GM19324 (cell line): ENCODE results near the gene ELOVL7.
"Not testable (repeated sequence)": the region's sequence is repeated elsewhere in the genome, so short reads cannot be mapped to it uniquely, and the experiment has no call there.

Source experiments
- ATAC-seq: cut with Tn5 transposase; IDR thresholded peaks from one replicate; pipeline ENCODE4 v1.9.1; 2021; ENCODE audit warnings: mild to moderate bottlenecking, moderate library complexity; ENCODE audit not compliant: unreplicated experiment, low FRiP score

Gene ELOVL7

DNA sequence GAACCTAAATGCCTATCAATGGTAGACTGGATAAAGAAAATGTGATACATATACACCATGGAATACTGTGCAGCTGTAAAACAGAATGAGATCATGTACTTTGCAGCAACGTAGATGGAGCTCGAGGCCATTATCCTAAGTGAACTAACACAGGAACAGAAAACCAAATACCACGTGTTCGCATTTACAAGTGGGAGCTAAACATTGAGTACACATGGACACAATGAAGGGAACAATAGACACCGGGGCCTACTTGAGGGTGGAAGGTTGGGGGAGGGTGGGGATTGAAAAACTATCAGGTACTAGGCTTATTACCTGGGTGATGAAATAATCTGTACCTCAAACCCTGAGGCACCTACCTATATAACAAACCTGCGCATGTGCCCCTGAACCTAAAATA, 121.7 kb downstream of the ELOVL7 start:
- ATAC-seq: no peak

DNA sequence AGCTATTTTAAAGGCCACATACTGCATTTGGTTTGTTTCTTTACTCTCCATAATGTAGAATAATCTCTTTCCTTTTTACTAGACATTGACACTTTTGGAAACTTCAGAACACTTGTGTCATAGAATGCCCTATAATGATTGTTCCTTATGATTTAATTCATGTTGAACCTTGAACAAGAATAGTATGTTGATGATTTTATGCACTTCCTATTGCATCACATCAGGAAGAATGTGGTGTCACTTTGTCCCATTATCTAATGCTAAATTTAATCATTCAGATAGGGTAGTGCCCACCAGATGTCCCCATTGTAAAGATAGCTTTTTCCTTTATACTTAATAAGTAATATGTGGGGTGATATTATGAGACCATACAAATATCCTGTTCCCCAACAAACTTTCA, 124.7 kb downstream of the ELOVL7 start:
- no peak for ATAC-seq

DNA sequence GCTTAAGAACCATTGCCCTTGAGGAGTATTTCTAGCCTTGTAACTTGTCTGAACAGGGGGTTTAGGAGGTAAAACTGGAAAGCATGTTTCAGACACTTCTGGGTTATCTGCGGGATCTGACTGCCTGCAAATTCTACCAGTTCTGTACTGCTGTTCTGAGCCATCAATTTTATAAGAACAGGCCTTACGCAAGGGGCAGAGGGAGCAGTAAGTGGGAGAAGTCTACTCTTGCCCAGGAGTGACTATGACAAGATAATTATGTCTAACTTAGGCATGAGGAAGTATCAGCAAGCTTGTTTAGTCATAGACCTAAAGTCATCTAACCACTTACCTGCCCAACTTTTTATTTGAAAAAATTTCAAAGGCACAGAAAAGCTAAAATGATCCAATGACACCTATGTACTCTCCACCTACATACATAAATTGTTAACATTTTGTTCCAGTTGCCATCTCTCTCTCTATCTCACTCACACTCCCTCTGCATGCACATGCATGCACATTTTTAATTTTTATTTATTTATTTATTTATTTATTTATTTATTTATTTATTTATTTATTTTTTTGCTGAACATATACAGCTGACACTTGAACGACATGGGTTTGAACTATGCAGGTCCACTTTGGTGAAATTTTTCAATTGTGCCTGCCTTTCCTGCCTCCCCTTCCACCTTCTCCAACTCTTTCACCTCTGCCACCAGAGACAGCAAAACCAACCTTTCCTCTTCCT, 125.7 kb downstream of the ELOVL7 start:
- ATAC-seq: no peak

DNA sequence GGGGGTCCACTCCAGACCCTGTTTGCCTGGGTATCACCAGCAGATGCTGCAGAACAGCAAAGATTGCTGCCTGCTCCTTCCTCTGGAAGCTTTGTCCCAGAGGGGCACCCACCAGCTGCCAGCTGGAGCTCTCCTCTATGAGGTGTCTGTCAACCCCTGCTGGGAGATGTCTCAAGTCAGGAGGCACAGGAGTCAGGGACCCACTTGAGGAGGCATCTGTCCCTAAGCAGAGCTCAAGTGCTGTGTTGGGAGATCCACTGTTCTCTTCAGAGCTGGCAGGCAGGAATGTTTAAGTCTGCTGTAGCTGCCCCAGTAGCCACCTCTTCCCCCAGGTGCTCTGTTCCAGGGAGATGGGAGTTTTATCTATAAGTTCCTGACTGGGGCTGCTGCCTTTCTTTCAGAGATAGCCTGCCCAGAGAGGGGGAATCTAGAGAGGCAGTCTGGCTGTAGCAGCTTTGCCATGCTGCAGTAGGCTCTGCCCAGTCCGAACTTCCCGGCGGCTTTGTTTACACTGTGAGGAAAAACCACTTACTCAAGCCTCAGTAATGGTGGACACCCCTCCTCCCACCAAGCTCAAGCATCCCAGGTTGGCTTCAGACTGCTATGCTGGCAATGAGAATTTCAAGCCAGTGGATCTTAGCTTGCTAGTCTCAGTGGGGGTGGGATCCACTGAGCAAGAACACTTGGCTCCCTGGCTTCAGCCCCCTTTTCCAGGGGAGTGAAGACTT, 128.7 kb downstream of the ELOVL7 start:
- not testable (repeated sequence) for ATAC-seq

DNA sequence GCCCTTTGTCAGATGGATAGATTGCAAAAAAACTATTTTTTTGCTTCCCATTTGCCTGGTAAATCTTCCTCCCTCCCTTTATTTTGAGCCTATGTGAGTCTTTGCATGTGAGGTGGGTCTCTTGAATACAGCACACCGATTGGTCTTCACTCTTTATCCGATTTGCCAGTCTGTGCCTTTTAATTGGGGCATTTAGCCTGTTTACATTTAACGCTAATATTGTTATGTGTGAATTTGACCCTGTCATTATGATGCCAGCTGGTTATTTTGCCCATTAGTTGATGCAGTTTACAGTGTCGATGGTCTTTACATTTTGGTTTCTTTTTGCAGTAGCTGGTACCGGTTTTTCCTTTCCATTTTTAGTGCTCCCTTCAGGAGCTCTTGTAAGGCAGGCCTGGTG, 131.1 kb downstream of the ELOVL7 start:
- ATAC-seq: no peak

DNA sequence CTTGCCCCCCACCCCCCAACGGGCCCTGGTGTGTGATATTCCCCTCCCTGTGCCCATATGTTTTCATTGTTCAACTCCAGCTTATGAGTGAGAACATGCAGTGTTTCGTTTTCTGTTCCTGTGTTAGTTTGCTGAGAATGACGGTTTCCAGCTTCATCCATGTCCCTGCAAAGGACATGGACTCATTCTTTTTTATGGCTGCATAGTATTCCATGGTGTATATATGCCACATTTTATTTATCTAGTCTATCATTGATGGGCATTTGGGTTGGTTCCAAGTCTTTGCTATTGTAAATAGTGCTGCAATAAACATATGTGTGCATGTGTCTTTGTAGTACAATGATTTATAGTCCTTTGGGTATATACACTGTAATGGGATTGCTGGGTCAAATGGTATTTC, 132.2 kb downstream of the ELOVL7 start:
- not testable (repeated sequence) for ATAC-seq

DNA sequence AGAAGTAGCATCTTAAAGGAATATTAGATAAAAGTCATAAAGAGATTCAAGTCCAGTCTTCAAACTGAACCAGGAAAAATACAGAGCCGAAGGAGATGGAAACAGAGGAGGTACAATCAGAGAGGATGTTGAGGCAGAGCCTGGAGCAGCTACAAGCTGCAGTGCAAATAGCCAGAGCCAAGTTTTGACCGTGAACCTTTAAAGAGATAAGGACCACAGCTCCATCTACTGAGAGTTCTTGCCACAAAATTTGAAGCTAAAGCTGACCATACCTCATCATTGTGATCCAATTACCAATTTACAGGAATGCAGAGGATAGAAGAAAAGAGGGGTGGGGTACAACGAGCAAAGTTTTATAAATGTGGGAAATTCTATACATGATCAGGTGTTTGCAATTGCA, 133.7 kb downstream of the ELOVL7 start:
- no peak for ATAC-seq

DNA sequence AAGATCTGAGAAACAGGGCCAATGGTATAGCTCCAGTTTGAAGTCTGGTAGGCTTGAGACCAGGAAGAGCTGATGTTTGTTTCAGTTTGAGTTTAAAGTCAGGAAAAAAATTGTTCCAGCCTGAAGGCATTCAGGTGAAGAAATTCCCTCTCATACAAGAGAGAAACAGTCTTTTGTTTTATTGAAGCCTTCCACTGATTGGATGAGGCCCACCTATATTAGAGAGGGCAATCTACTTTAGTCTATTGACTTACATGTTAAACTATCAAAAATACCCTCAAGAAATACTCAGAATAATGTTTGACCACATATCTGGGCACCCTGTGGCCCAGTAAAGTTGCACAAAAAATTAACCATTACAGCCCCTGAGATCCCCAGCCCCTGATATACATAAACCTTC, 138.9 kb downstream of the ELOVL7 start:
- ATAC-seq: no peak

DNA sequence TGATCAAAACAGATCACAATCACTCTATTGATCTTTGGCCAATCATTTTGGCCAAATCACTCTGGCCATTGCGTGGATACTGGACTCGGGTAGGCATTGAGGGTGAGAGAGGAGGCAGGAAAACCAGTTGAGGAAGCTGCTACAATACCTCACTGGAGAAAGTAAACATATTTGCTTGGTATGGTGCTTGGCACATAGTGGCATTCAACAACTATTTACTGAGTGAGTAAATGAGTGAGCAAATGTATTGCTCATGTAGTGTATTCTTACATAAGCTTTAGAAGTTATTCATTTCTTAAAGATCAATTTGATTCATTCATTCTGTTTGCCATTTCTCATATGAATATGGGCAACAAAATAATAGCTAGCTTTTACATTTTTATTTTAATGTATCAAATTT, 140.1 kb downstream of the ELOVL7 start:
- ATAC-seq: no peak
